K562 (cell line): Measurements from ENCODE around the gene MYL6B. TPM values are rescaled to one million over a fixed set of nuclear protein-coding genes. Genes with fewer than 3 reads are reported as not detected.

ENCODE experiments used
- ATAC-seq: fragments of 200-7000 bp; cut with Tn5 transposase; 3 replicates; pipeline ENCODE4 v1.9.1; 2020; ENCODE audit warnings: moderate library complexity
- BruUV-seq: library from RNA; stranded (reverse); fragments of 400-500 nt; replicated peaks from 2 replicates; lab custom pipeline; 2021; lab: Mats Ljungman, UMichigan
- CTCF ChIA-PET: fragments of 300-600 bp; formaldehyde crosslinking; extraction: SDS; loops from one replicate; lab custom pipeline; 2021; ENCODE audit warnings: low intra/inter-chr PET ratio; lab: Yijun Ruan, JAX
- POLR2A ChIA-PET: fragments of 300-600, 350-650 bp; sonication (Branson Sonifier 250); formaldehyde crosslinking; extraction: SDS; loops from one replicate; lab custom pipeline; 2021; ENCODE audit warnings: antibody characterized with exemption, inconsistent platforms; lab: Yijun Ruan, JAX
- DNase-seq, 4 experiments: peaks; one replicate each; pipeline versions ENCODE4 v3.0.0 to v3.0.0-alpha.2; 2011 to 2018; ENCODE audit warnings: low spot score in 3 of 4, mixed read lengths in 3 of 4; ENCODE audit errors: extremely low read depth in 1 of 4
- FAIRE-seq: peaks from 2 replicates; lab custom pipeline; 2011; peaks lifted over from hg19 to GRCh38; lab: Jason Lieb, UNC
- H2AFZ ChIP-seq: 2 replicates; pipeline ENCODE4 v1.6.0; 2011; ENCODE audit warnings: low read depth, low read length, control low read depth, inconsistent platforms
- H3K27ac ChIP-seq: fragments of 200-600 bp; 3 replicates; pipeline ENCODE4 v1.8.0; 2011; ENCODE audit warnings: low read depth, mild to moderate bottlenecking, control low read depth, inconsistent platforms, low read length, moderate library complexity, mixed read lengths; ENCODE audit errors: extremely low read depth
- H3K27me3 ChIP-seq, 2 experiments: fragments of 300-600 bp in 1 of 2; 2 replicates in 1 of 2; 3 replicates in 1 of 2; pipeline versions ENCODE4 v1.6.0 to v1.8.0; 2011; ENCODE audit warnings: inconsistent platforms in 2 of 2, low read length in 2 of 2, mild to moderate bottlenecking in 1 of 2, mixed read lengths in 1 of 2, moderate library complexity in 1 of 2; ENCODE audit not compliant: control insufficient read depth in 2 of 2, insufficient read depth in 2 of 2
- H3K36me3 ChIP-seq: fragments of 300-600 bp; 3 replicates; pipeline ENCODE4 v1.8.0; 2011; ENCODE audit warnings: mild to moderate bottlenecking, low read length, inconsistent platforms; ENCODE audit not compliant: control insufficient read depth, insufficient read depth
- H3K4me1 ChIP-seq, 2 experiments: fragments of 200-600 bp in 1 of 2; replicated peaks in 1 of 2; 2 replicates in 1 of 2; 3 replicates in 1 of 2; pipeline versions ENCODE4 v1.5.1 to v1.8.0; 2011; ENCODE audit warnings: inconsistent platforms in 2 of 2, low read length in 2 of 2, mild to moderate bottlenecking in 1 of 2, mixed read lengths in 1 of 2, moderate library complexity in 1 of 2; ENCODE audit not compliant: control insufficient read depth in 2 of 2, insufficient read depth in 2 of 2
- H3K4me2 ChIP-seq: 2 replicates; pipeline ENCODE4 v1.6.1; 2011; ENCODE audit warnings: low read length, control low read depth, inconsistent platforms, mixed read lengths; ENCODE audit not compliant: insufficient read depth
- H3K4me3 ChIP-seq: fragments of 200-600 bp; sonication (generic), shearing (Covaris generic); 2 replicates; pipeline ENCODE4 v1.5.1; 2016; ENCODE audit warnings: control low read depth, inconsistent platforms
- H3K79me2 ChIP-seq: fragments of 200-600 bp; 3 replicates; pipeline ENCODE4 v1.8.0; 2011; ENCODE audit warnings: low read length, inconsistent platforms; ENCODE audit not compliant: control insufficient read depth, insufficient read depth
- H3K9ac ChIP-seq, 2 experiments: 2 replicates each; pipeline versions ENCODE4 v1.6.0 to v1.6.1; 2011; ENCODE audit warnings: low read depth in 2 of 2, low read length in 2 of 2, control low read depth in 1 of 2, inconsistent platforms in 1 of 2, mild to moderate bottlenecking in 1 of 2, mixed read lengths in 1 of 2; ENCODE audit not compliant: insufficient read depth in 1 of 2
- H3K9me1 ChIP-seq: one replicate; pipeline ENCODE4 v1.6.0; 2011; ENCODE audit warnings: inconsistent platforms, mild to moderate bottlenecking, low read length, moderate library complexity; ENCODE audit not compliant: control insufficient read depth, insufficient read depth
- H3K9me3 ChIP-seq: replicated peaks from 2 replicates; pipeline ENCODE4 v1.5.1; 2011; ENCODE audit warnings: low read depth, low read length, inconsistent platforms; ENCODE audit not compliant: control insufficient read depth, insufficient read depth
- H4K20me1 ChIP-seq: replicated peaks from 2 replicates; pipeline ENCODE4 v1.6.1; 2011; ENCODE audit warnings: low read length, inconsistent platforms, mixed read lengths; ENCODE audit not compliant: control insufficient read depth, insufficient read depth
- PML ChIP-seq: IDR thresholded peaks from 2 replicates; pipeline ENCODE4 v1.6.1; 2012; ENCODE audit warnings: low read length, inconsistent platforms
- POLR2G ChIP-seq: fragments of 200-400 bp; formaldehyde crosslinking; IDR thresholded peaks from 2 replicates; pipeline ENCODE4 v1.6.1; 2017; ENCODE audit warnings: low read depth, mild to moderate bottlenecking, antibody characterized with exemption, low read length, moderate library complexity
- RBFOX2 ChIP-seq: fragments of 200-400 bp; formaldehyde crosslinking; IDR thresholded peaks from 2 replicates; pipeline ENCODE4 v1.6.1; 2017; ENCODE audit warnings: low read depth, mild to moderate bottlenecking, low read length, moderate library complexity
- WGBS: fragments of 100-300 bp; shearing (Covaris generic); methylation state at CpG from one replicate; pipeline ENCODE4 v1.1.6; 2016; ENCODE audit warnings: low coverage, mixed read lengths; ENCODE audit not compliant: insufficient coverage; ENCODE audit errors: missing lambda C conversion rate; 5-methylcytosine and 5-hydroxymethylcytosine counted together
- in situ Hi-C: fragments of 300-500 bp; cut with MboI; formaldehyde crosslinking; loops from 4 replicates; pipeline ENCODE4 v1.15.0; 2018; ENCODE audit warnings: inconsistent platforms, mixed read lengths
- intact Hi-C: fragments of 100-400 bp; cut with micrococcal nuclease; formaldehyde crosslinking; loops from 2 replicates; pipeline ENCODE4 v1.14.2; 2022
- polyA plus RNA-seq, 8 experiments: library from polyadenylated mRNA; depleted of rRNA in 4 of 8; stranded (reverse) in 5 of 8; unstranded in 3 of 8; fragments of >200 nt; fragmentation: Nextera tagmentation in 2 of 8; fragmentation: Illumina TruSeq in 1 of 8; extraction: Ambion mirVana in 2 of 8; extraction: Trizol in 1 of 8; gene quantifications; 2 replicates each; pipeline versions ENCODE4 v1.2.1 to v1.2.3, GENCODE V29; 2011 to 2014; ENCODE audit warnings: inconsistent platforms in 1 of 8, missing spikeins in 1 of 8
- total RNA-seq, 7 experiments: library from RNA; depleted of rRNA in 6 of 7; stranded (reverse); fragments of >200 nt in 6 of 7; fragmentation: Illumina TruSeq in 2 of 7; extraction: Trizol in 2 of 7; gene quantifications; 2 replicates each; pipeline versions ENCODE4 v1.2.1 to v1.2.3, GENCODE V29; 2011 to 2021; ENCODE audit warnings: low replicate concordance in 1 of 7
- TF ChIP-seq, protein P1 (sequence below): sonication (generic); formaldehyde crosslinking; IDR thresholded peaks from 2 replicates; pipeline ENCODE4 v1.8.0; 2022; ENCODE audit warnings: missing genetic modification reagents, mild to moderate bottlenecking, moderate library complexity, borderline replicate concordance

MYL6B gene
- total and polyA plus RNA-seq, 9 of the 15 experiments (the other 6 are each of a cell fraction or from before 2014, with no cell fraction given) = 42.8 to 77.3 (median 68.6) TPM

- Histone ChIP-seq H3K27ac (no peak overlapping the region), H4K20me1 (peaks cover 19% of the 10 kb centered on the region), H3K9ac (no peak overlapping the region), H3K27me3 (no peaks in the 10 kb centered on the region), H3K9me3 (no peaks in the 10 kb centered on the region), H3K79me2 (peaks cover 9% of the 10 kb centered on the region), H3K36me3 (peaks cover 93% of the 10 kb centered on the region), H3K4me1 (peaks cover 4 to 14% of the 10 kb centered on the region in 2 experiments; a peak in 4 of 5 replicates), H3K4me3 (no peak overlapping the region), H3K9me1 (no peaks in the 10 kb centered on the region), H2AFZ (no peak overlapping the region), H3K4me2 (no peak overlapping the region)
- CTCF ChIA-PET = no interaction called here
- in situ Hi-C loops = no loop called here
- ATAC-seq (no peak), DNase-seq (no peak), FAIRE-seq (no peak)
- 100% methylated on average over 4 of the region's 4 CpGs for WGBS
- TF ChIP-seq, protein P1, sequence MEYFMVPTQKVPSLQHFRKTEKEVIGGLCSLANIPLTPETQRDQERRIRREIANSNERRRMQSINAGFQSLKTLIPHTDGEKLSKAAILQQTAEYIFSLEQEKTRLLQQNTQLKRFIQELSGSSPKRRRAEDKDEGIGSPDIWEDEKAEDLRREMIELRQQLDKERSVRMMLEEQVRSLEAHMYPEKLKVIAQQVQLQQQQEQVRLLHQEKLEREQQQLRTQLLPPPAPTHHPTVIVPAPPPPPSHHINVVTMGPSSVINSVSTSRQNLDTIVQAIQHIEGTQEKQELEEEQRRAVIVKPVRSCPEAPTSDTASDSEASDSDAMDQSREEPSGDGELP (CRISPR knock-in tag) = 0 out of 2 replicates have a peak, but pooled peaks have one; percentile 22
- TF ChIP-seq PML (no peak), RBFOX2 (peak; percentile 54), POLR2G (peak; percentile 69)
- BruUV-seq = no TSS peak
- intact Hi-C loops = no loop called here
- POLR2A ChIA-PET = interaction anchor here (0.5 to 8.9 kb wide), 13 partner anchors 9 to 191 kb away, joined by 3 to 124 read pairs (median 4); partner anchors contain the start of genes ESYT1, MYL6B, RAB5B and SMARCC2
Measured at GRCh38 chr12:56165369-56165768, 13.0 kb downstream of the MYL6B start.
